GM21737 (cell line): ENCODE measurements around the gene DGUOK.
"Not testable (repeated sequence)": the region's sequence is repeated elsewhere in the genome, so short reads cannot be mapped to it uniquely, and the experiment has no call there.

ENCODE experiments used
- ATAC-seq: cut with Tn5 transposase; IDR thresholded peaks from one replicate; pipeline ENCODE4 v1.9.1; 2021; ENCODE audit warnings: mild to moderate bottlenecking, moderate library complexity; ENCODE audit not compliant: unreplicated experiment

The DGUOK gene

DNA sequence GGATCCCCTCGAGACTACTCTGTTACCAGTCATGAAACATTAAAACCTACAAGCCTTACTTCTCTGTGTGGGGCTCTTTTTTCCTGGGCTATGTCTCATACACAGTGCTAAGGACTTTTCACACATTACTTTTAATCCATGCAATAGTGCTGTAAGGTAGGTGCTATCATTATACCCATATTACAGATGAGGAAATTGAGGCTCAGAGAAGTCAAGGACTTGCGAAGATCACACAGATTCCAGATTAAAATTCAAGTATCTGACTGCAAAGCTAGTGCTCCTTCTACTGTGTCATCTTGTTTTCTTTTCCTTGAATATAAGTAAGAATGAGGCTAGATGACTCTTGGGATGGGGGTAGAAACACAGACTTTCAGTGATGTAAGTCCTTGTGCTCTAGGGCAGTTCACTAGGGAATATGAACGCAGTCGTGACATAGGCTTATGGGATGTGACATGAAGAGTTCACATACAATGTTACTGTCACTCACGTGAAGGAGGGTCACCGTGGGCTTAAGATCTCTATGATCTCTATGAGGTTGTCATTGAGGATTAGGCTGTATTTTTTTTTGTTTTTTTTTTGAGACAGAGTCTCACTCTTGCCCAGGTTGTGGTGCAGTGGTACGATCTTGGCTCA is 7.0 kb upstream of the DGUOK start:
- no peak for ATAC-seq

DNA sequence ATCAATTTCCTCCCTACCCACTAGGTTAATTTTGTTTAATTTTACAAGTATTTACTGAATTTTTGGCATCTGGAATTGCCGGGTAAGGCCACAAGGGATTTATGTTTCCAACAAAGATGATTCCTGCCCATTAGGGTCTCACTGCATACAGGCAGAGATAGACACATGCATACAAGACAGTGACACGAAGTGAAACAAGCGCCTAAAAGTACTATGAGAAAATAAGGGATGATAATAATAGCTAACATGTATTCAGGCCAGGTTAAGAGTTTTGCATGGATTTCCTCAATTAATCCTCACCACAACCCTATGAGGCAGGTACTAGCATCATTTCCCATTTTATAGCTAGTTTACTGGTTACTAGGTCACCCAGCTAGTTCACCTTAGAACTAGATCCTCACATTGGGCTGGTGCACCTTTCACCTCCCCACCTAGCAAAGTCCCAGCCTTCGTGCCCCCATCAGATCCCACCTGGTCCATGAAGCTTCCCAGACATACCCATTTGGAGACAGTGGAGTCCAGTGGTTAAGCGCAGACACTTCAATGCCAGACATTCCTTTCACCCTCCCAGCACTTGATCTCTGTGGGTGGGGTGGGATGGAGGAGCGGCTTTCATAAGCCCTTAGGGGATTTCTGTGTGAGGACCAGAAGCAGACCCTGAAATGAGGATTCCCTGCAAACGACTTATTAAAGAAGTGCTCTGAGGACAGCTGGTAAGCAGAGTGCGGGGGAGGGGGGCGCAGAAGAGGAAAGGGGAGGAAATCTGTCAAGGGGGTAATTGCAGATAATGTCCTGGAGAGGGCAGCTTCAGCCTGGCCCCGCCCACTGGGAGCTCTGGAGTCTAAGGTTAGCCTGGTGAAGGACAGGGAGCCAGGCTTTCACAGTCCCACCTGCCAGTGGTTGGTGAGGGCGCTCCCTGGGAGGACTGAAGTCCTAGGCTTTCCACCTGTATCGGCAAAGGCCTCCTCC is 5.8 kb upstream of the DGUOK start:
- ATAC-seq, result no peak

DNA sequence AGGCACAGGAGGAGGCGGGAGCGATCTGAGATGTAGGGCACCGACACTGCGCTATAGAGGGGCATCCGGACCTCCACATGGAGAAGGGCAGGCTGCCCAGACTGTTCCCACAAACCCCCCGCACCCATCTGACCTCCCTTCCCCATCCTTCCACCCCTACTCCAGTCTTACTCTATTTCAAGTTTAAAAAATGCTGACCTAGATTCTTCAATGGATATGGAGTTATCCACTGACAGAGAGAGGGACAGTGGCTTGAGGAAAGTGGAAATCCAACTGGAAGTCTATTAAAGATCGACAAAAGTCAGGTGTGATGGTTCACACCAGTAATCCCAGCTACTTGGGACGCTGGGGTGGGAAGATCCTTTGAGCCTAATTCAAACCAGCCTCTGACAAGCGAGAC is 5.1 kb upstream of the DGUOK start:
- ATAC-seq, result no peak

DNA sequence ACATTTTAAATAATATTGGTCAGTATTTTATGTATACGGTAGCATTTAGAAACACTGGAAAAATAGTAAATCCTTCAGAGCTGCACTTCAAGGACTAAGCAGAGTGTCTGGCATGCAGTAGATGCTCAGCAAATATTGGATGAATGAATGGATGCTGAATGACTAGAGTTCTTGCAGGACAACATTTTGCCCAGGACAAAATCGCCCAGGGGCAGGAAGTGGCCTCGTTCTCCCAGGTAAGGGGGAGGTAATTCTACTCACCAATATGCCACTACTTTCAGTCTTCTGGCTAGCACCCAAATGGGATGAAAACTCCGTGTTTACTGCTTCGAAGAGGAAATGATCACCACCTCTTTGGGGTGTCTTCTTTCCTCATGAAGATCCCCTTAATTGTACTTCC is 4.0 kb upstream of the DGUOK start:
- no peak for ATAC-seq

DNA sequence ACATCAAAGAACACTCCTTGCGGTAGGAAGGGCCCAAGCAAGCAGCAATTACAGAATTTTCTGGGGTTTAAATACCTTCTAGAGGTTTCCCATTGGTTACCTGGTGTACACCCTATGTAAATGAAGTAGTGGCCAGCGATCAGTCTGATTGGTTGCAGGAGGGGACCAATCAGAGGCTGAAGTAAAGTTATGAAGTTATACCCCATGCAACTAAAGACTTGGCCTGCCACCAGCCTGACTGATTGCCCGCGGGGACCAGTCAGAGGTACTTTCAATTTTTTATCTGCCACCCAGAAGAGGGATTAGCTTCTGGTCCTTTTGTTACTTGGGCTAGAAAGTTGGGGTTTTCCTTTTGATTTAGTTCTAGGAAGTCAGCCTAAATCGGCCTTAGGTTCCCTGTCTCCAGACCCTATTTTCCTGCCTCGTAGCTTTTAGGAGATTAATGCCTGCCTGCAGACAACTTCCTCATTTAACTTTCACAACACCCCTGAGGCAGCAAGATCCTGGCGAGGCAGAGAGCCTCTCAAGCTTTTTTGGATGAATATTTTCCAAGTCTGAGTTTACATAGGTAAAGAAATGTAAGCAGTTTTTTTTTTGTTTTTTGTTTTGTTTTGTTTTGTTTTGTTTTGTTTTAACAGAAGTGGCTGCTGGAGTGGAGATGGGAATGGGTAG is 1.5 kb upstream of the DGUOK start:
- no peak for ATAC-seq

DNA sequence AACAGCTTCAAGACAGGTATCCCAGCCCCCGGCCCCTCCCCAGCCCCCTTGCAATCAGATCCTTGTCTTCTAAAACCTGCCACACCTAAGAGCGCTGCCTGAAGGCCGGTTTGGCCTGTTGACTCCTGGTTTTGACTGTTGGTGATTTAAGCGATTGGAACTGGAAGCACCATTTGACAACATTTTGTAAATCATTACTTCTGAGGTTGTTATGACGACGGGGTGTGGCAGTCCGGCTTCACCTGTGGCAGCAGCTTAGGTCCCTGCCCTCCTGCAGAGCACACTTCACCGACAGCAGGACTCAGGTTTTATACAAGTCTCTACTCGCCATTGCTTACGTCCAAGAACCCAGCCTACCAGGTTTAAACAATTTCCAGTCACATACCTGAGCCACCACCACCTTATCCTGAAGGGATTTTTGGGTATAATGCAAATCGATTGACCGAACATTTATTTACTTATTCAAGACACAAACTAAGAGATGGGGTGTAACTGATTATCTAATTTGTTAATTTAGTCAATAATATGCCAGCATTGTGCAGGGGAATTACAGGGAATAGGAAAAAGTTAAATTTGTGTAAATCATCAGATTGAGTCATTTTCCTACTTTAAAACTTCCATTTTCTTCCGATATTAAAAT is 707 bp upstream of the DGUOK start:
- no peak for ATAC-seq

DNA sequence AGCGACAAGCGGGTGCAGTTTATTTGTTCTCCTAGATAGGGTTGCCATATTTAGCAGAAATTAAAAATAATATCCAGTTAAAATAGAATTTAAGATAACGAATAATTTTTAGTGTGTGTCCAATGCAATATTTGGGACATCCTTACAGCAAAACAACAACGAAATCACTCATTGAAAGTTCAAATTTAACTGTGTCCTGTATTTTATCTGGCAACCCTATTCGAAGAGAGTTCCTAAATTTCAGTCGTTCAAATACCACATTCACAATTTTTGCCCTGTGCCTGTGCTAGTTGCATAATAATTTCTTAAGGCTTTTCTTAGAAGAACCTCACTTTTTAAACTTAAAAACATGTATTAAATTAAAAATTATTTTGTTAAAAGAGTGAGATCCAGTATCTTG is 664 bp downstream of the DGUOK start:
- no peak for ATAC-seq

DNA sequence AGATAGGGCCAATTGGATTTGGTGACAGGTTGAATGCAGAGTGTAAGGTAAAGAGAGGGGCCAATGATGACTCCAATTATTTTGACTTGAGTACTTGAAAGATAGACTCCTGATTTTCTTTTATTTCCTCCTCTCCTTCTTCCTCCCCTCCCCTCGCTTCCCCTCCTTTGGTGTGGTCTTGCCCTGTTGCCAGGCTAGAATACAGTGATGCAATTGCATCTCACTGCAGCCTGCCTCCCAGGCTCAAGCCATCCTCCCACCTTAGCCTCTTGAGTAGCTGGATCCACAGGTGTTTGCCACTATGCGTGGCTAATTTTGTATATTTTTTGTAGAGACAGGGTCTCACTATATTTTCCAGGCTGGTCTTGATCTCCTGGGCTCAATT is 2.3 kb downstream of the DGUOK start:
- no peak for ATAC-seq

DNA sequence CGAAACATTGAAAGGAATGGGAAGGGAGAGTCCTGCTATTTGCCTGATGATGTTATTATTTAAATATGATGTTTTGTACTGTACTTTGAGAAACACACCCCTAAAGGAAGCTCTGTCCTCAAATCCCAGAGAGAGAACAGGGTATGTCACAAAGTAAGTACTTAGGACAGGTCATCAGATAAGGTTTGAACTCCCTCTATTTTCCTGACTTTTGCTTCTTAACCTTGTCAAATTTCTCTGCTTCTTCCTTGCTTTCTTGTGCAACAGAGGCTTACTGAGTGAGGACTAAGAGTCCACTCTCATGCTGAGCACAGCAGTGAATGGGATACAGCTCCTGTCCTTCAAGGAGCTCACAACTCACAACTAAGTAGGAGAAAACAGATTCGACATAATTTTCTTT is 3.7 kb downstream of the DGUOK start:
- ATAC-seq, result no peak

DNA sequence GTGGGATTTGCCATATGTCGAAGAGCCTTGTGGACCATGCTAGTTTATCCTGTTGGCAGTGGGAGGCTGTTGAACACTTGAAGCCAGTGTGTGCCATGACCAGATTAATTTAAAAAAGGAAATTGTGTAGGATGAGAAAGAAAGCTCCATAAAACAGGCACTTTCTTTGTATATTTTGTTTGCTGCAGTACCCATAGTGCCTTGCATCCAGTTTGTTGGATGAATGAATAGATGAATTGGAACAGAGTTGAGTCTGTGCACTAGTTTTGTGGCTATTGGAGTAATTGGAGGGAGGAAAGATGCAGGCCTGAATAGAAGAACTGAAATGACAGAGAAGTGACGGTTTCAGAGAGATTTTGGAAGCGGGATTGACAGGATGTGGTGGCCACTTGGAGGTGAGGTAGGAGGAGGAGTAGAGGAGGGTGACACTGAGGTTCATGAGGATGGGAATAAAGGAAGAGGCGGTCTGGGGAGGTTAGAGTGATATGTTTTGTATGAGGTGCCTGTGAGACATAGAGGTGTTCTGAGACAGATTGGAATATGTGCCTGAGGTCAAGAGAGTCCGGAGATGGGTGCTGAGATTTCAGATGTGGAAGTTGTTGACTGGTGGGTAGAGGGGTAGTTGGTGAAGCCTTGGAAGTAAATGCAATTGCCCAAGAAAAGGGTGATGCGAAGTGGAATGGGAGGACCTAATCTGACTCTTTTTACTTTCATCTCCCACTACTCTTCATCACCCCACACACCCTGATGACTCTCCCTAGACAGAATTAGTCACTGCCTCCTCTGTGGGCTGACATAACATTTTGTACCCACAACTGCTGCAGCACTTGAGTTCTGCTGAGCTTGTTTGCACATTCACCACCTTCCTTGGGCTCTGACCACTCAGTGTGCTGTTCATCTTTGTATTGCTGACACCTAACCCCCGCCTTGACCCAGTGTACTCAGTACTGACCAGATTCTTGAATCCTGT is 5.1 kb downstream of the DGUOK start:
- no peak for ATAC-seq

DNA sequence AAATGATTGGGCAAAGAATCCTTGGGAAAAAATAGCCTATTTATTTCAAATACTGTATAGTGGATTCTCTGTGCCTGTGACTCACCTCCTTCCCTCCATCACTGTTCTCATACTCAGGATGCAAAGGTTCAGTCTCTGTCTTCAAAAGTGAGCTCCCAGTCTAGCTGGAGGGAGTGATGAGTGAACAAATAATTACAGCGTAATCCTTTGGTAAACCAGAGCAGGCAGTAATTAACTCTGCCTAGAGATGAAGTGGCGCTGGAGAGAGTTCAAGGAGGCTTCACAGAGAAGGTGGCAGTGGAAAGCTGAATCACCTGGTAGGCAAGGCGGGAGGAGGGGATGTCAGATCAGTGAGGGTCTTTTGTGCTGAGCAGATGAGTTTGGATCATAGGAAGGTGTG is 6.5 kb downstream of the DGUOK start:
- no peak for ATAC-seq

DNA sequence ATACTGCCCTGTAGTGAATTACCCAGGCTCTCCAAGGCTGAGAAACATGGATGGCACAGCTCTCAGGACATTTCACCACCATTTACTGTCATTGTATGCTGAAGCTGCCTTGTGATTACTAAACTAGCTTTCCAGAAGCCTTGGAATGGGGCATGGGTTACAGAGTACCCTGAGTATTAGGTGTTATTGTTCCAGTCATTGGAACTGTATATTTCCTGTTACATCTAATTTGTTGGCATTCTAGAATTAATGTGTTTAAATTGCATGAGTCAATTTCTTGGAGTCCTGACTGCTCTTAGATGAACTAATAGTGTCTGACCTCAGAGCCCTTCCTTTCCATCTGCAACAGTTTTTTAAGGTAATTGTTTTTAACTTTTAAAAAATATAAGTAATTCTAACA is 9.0 kb downstream of the DGUOK start:
- ATAC-seq, result no peak

DNA sequence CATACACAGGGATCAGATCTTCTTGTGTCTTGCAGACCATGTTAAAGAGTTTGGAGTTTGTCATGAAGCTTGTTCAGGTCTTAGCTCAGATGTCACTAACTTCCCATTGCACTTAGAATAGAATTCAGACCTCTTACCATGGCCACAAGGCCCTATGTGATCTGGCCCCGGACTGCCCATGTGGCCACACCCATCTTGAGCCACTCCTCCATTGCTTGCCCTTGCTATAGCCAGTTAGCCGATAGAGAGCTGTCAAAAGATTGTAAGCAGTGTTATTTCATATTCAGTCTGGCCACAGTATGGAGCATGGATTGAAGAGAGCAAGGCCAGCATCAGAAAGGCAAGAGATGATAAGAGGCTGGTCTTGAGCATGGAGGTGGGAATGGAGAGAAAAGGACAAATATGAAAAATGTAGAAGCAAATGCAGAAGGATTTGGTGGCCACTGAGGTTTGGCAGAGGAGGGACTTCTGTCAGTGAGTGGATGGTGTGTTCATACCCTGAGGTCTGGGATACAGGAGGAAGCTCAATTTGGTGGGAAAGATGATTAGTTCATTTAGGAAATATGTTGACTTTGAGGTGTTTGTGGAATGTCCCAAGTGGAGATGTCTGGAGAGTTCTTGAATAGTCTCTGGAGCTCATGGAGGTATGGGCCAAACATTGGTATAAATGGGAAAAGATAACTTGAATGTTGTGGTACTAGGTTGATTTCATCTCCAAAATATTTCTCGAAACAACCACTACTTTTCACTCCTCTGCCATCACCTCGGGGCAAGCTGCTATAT is 10.6 kb downstream of the DGUOK start:
- no peak for ATAC-seq

DNA sequence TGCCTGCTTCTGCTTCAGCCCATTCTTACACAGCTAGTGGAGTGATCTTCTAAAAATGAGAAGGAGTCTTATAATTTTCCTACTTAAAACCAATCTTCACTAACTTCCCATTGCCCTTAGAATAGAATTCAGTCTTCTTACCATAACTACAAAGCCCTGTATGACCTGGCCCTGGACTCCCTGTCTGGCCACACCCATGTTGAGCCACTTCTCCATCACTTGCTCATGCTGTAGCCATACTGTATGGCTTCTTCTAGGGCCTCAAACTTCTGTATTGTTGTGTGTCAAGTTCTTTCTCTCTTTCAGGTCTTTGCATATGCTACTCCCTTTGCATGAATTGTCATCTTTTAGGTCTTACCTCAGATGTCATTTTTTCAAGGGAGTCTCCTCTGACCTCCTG is 11.2 kb downstream of the DGUOK start:
- ATAC-seq, result no peak

DNA sequence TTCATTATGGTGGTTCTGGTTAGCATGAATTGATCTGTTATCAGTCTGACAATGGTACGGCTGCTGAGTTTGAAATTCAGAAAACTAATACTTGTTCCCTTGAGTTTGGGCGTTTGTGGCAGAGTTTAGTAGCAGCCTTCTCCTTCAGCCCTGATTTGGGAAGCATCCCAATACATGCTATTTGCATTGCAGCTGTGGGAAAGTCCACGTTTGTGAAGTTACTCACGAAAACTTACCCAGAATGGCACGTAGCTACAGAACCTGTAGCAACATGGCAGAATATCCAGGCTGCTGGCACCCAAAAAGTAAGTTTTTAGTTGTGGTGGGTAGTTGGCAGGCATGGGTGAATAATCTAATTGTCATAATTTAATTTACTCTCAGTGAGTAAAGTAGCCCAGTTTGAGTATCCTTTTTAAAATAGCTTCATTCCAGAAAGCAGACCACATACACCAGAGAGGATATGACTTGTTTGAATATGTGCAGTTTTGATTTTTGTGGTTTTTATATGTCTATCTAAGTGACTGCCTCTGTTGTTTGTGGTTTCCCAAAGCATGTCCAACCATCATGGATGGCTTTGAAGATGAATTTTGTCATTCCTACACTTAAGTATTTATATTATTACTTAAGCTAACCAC is 12.2 kb downstream of the DGUOK start:
- ATAC-seq, result no peak

DNA sequence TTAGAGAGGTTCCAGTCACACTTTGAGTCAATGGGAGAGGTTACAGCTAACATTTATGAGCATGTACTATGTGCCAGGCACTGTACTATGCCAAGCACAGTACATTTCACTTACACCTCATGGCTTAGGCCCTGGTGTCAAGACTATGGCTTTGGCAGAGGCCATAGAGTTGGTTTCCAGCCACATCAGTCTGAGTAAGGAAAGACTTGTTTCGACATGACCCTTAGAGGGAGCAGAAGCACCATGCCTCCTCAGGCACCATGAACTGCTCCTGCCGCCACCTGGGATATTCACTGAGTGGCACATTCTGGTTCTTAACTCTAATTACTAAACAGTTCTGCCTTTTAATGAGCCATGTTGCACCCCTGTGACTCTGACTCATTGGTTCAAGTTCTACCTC is 12.7 kb downstream of the DGUOK start:
- ATAC-seq, result no peak

DNA sequence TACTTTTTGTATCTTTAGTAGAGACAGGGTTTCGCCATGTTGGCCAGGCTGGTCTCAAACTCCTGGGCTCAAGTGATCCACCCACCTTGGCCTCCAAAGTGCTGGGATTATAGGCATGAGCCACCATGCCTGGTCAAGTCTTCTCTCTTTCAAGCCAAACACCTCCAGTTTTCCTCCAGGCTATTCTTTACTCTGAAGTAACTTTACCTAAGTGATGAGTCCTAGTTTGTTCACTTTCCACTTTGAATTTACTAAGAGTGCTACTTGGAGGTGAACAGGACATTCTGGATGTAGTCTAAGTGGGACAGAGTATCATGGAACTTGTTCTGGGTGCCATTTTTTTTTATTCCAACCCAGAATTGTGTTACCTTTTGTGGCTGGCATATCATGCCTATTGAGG is 13.4 kb downstream of the DGUOK start:
- ATAC-seq, result not testable (repeated sequence)

DNA sequence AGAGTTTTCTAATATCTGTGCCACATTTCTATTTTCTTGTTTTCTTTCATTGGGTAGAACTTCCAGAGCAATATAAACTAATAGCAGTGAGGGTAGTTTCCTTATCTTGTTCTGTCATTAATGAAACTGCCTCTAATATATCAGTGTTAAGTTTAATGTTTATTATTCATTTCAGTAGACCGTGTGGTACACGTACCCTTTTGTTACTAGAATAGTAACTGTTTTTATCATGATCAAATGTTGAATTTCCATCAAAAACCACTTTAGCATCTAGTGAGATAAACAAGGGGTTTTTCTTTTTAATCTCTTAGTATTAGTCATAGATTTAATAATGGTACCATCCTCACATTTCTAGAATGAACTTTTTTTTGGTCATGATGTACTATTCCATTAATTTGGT is 16.0 kb downstream of the DGUOK start:
- no peak for ATAC-seq

DNA sequence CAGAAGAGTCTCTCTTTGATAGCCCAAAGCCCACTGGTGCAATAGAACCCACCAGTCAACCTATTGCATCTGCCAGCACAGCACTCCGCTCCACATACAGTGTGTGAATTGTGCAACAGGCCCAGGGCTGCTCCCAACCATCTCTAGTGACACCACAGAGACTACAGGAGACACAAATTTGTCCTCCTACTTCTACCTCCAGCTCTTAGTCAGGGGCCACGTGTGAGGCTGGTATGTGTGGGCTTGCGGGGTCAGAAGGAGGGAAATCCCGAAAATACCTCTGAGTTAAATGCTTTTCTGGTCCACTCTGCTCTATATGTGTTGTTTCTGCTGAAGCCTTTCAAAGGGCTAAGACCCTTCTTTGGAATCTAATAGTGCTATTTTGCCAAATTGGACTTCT is 18.0 kb downstream of the DGUOK start:
- ATAC-seq, result no peak
